Activated T-cell treated with anti-CD3 and anti-CD28 coated beads, Interleukin-2, amount 50 U/mL, for 48 hours (primary cell): Measurements from ENCODE around the gene FBXO24.
"Not testable (repeated sequence)": the region's sequence is repeated elsewhere in the genome, so short reads cannot be mapped to it uniquely, and the experiment has no call there.

Source experiments
- DNase-seq, 2 experiments: peaks; one replicate each; pipeline ENCODE4 v3.0.0-alpha.2; 2020

The FBXO24 gene

GRCh38 chr7:100586266-100587025 is at the start of gene FBXO24:
FBXO24 (plus strand) TSS chr7:100586328; CDS start chr7:100586626, 298 bp downstream.
- peak; percentile 99 for DNase-seq

- DNase-seq, result not testable (repeated sequence)
These were observed 49.4 kb upstream of the FBXO24 start for GRCh38 chr7:100536695-100537094.

GRCh38 chr7:100538348-100538653 is 47.8 kb upstream of the FBXO24 start:
- DNase-seq, result no peak

- peak; percentile 100 for DNase-seq
These were observed 47.3 kb upstream of the FBXO24 start, which contains the start of gene AGFG2 for GRCh38 chr7:100538654-100539435. AGFG2 (plus strand) TSS chr7:100539203; CDS start chr7:100539347, 144 bp downstream.

- DNase-seq, result peak in 1 of 2 experiments; percentile 44
These were observed 46.6 kb upstream of the FBXO24 start for GRCh38 chr7:100539436-100540006.

GRCh38 chr7:100540073-100540723 is 45.9 kb upstream of the FBXO24 start:
- DNase-seq, result no peak

GRCh38 chr7:100541309-100541708 is 44.8 kb upstream of the FBXO24 start:
- peak in 1 of 2 experiments; percentile 46 for DNase-seq

GRCh38 chr7:100543586-100543985 is 42.5 kb upstream of the FBXO24 start:
- no peak for DNase-seq

- DNase-seq, result peak; percentile 51 to 57
These were observed 41.7 kb upstream of the FBXO24 start for GRCh38 chr7:100544386-100544785.

- DNase-seq, result no peak
These were observed 41.2 kb upstream of the FBXO24 start for GRCh38 chr7:100544967-100545359.

- peak; percentile 79 to 82 for DNase-seq
These were observed 40.6 kb upstream of the FBXO24 start for GRCh38 chr7:100545360-100546128.

- no peak for DNase-seq
These were observed 39.8 kb upstream of the FBXO24 start for GRCh38 chr7:100546129-100546925.

GRCh38 chr7:100546926-100547800 is 39.0 kb upstream of the FBXO24 start:
- DNase-seq, result no peak

GRCh38 chr7:100547872-100548271 is 38.3 kb upstream of the FBXO24 start:
- no peak for DNase-seq

- DNase-seq, result not testable (repeated sequence)
These were observed 37.7 kb upstream of the FBXO24 start for GRCh38 chr7:100548446-100548845.

- no peak for DNase-seq
These were observed 33.6 kb upstream of the FBXO24 start for GRCh38 chr7:100552532-100552931.

GRCh38 chr7:100553032-100553431 is 33.1 kb upstream of the FBXO24 start:
- no peak for DNase-seq

- DNase-seq, result no peak
These were observed 30.4 kb upstream of the FBXO24 start for GRCh38 chr7:100555701-100556100.

GRCh38 chr7:100556541-100556940 is 29.6 kb upstream of the FBXO24 start:
- DNase-seq, result no peak

GRCh38 chr7:100559127-100559526 is 27.0 kb upstream of the FBXO24 start:
- DNase-seq, result no peak
